ENCODE results near the gene NUTM2B.
"Not testable (repeated sequence)": the region's sequence is repeated elsewhere in the genome, so short reads cannot be mapped to it uniquely, and the experiment has no call there.

The NUTM2B gene, protein sequence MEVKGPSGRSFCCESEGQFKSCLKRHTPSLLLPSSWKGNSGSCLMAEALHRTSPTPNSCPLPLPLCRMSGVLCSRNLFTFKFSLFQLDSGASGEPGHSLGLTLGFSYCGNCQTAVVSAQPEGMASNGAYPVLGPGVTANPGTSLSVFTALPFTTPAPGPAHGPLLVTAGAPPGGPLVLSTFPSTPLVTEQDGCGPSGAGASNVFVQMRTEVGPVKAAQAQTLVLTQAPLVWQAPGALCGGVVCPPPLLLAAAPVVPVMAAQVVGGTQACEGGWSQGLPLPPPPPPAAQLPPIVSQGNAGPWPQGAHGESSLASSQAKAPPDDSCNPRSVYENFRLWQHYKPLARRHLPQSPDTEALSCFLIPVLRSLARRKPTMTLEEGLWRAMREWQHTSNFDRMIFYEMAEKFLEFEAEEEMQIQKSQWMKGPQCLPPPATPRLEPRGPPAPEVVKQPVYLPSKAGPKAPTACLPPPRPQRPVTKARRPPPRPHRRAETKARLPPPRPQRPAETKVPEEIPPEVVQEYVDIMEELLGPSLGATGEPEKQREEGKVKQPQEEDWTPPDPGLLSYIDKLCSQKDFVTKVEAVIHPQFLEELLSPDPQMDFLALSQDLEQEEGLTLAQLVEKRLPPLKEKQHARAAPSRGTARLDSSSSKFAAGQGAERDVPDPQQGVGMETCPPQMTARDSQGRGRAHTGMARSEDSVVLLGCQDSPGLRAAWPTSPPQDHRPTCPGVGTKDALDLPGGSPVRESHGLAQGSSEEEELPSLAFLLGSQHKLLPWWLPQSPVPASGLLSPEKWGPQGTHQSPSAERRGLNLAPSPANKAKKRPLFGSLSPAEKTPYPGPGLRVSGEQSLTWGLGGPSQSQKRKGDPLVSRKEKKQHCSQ

DNA sequence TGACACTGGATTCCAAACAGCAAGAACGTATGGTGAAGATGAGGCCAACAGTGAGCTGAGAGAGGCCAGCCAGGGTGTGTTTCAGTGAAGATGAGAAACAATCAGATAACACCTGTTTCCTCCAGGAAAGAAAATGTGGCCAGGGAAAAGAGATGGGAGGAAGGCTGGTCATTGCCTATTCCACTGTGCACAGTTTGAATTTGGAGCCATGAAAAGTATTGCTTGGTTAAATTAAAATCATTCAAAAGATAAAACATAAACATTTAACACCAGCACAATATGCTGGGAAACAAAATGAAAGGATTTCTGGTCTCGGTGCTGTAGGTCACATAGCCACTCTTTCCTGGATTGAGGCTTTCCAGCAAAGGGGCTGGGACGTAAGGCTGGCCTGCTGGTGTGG is at the start of gene NUTM2B:
TSS of gene NUTM2B (plus strand) at position 301 of the 400 bp plus-strand sequence. CDS start 383 bp downstream, outside the sequence.
- not testable (repeated sequence) for DNase-seq

DNA sequence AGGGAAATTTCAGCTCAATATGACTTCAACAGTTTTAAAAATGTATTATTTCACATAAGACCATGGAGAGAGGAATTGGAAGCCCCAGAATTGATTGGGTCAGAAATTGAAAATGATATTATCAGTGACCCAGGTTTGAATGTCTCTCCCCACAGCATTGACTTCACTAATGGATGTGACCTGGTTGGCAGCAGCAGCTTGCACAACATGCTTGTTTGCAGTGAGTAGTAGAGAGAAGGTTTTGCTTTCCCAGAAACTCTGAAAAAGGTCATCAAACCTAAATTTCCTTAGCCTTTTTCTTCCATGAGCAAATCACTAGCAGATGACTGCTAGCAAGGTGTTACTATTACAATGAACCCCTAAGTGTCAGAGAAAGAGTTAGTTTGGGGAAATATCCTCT is 39.7 kb upstream of the NUTM2B start:
- DNase-seq, result not testable (repeated sequence)

DNA sequence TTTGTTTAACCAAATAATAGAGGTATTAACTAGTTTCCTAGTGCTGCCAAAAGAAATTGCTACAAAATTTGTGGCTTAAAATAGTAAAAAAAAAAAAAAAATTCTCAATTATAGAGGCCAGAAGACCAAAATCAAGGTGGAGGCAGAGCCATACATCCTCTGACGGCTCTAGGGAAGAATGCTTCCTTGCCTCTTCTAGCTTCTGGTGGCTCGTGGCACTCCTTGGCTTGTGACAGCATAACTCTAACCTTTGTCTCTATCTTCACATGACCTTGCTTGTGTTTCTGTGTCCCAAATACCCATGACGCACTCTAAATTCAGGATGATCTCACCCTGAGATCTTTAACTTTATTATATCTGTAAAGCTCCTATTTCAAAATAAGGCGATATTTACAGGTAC is 38.3 kb upstream of the NUTM2B start:
- DNase-seq, result not testable (repeated sequence)

DNA sequence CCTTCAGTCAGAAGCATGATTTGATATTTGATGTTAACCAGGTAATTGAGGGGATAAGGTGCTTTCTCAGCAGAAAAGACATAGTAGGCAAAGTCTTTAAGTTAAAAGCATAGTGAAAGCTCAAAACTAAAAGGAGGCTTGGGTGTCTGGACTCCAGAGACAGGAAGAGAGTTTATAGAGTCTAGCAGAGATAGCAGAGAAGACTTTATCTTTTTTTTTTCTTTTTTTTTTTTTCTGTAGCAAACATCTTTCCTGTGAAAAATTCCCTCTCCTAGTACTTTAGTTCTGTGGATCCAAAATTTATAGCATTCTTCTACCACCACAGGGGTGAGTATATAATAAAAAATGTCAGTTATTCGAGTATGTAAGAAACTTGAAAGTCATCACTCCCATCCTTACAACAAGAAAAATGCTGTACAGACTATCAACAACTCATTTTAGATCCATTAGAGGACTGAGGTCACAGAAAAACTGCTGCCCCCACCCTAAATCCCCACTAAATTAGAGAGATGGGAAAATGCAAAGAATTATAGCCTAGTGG is 33.7 kb upstream of the NUTM2B start:
- DNase-seq, result not testable (repeated sequence)

DNA sequence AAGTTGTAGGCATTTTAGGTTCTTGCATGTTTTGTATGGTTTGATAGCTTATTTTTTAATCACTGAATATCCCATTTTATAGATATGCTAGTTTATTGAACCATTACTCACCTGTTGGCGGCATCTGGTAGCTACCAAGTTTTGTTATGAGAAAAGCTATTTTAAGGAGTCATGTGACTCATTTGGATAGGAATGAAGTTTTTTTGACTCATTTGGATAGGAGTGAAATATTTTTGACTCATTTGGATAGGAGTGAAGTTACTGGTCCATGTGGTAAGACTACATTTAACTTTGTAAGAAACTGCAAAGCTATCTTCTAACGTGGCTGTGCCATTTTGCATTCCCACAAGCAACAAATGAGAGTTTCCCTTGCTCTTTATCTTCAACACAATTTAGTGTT is 28.1 kb upstream of the NUTM2B start:
- DNase-seq, result not testable (repeated sequence)

DNA sequence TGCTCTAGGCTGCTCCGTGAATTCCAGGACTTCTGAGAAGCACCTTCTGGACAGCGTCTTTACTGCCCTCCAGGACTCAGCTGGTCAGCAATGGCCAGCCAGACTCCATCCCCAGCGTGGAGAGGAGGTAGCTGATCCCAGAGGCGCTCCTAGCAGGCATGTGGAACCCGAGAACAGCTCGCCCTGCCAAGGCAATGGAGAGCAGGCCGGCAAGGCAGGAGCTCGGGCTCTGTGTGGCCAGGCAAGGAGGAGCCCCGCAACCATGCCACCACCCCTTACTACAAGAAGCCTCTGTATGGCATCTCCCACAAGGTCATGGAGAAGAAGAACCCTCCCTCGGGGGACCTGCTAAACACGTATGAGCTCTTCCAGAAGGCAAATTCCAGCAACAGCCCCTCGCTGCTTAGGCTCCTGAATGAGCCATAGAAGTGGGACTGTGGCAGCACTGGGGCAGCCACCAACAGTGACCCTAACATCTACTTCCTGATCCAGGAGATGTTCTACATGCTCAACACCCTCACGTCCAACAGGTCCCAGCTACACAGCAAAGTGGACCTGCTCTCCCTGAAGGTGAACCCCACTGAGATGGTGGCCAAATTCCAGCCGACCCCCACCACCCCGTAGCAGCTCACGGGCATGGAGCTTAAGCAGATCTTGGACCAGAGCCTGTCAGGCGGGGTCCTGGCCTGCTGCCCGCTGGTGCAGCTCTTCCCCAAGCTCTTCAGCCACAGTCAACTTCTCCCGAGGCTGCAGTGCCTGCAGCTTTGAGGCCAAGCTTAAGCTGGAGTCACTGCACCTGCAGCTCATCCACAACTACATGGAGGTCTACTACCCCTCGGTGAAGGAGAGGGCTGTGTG is 19.8 kb upstream of the NUTM2B start:
- not testable (repeated sequence) for DNase-seq

DNA sequence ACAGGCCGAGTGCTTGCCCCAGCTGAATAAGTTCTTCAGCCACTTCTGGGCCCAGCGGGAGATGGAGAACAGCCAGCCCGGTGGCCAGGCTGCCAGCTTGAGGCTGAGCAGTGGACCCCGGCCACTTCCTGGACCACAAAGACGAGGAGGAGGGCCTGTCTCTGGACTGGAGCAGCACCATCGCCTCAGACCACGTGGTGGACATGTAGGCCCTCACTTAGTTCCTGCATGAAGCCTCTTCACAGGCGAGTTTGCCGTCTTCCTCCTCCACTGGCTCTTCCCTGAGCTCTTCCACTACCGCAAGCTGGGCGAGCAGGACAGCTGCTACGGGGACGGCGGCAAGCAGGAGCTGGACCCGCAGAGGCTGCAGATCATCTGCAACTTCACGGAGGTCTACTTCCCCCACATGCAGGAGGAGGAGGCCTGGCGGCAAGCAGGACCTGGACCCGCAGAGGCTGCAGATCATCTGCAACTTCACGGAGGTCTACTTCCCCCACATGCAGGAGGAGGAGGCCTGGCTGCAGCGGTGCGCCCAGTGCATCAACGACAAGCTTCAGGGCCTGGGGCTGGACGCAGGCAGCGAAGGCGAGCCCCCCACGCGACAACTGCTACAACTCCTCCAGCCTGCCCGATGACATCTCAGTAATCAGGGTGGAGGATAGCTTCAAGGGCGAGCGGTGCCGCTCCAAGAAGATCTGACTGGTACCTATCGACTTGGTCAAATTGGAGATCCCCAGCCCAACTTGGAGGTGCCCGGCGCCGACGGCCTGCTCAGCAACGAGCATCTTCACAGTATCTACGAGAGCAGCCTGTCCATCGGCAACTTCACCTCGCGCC is 18.9 kb upstream of the NUTM2B start:
- not testable (repeated sequence) for DNase-seq

DNA sequence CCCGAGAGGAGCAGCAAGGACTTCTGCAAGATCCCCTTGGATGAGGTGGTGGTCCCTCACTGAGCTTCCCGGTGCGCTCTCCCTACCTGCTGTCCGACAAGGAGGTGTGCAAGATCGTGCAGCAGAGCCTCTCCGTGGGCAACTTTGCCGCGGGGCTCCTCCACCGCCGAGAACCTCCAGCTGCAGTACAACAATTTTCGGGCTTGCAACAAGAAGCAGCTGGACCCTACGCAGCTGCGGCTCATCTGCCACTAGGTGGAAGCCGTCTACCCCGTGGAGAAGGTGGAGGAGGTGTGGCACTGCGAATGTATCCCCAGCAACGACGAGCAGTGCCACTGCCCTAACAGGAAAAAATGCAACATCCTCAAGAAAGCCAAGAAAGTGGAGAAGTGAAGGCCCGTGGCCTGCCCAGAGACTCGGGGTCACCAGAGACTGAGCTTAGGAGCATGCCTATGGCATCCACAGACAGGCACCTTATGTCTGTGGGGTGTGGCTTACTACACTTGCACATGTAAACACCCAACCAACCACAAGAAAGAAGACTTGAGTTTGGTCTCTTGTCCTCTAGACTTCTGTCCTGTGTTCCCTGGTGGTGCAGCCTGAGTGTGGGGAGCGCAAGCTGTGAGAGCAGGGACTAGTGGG is 17.9 kb upstream of the NUTM2B start:
- DNase-seq, result not testable (repeated sequence)

DNA sequence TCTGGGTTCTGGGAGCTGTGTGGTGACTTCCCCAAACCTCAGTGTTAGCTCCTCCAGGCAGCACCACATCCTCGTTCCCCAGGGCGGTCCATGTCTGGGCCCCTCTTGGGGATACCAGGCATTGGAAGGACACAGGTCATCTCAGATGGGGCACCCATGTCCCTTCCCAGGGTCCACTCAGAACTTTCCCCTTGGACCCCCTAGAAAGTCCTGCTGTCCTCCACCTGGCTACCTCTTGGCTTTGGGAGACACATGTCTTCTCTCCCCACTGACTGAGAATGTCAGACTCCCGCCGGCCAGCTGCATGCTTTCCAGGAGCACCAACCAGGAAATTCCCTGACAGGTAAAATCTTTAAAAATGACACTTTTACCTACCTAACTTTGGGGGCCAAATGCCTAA is 16.4 kb upstream of the NUTM2B start:
- not testable (repeated sequence) for DNase-seq

DNA sequence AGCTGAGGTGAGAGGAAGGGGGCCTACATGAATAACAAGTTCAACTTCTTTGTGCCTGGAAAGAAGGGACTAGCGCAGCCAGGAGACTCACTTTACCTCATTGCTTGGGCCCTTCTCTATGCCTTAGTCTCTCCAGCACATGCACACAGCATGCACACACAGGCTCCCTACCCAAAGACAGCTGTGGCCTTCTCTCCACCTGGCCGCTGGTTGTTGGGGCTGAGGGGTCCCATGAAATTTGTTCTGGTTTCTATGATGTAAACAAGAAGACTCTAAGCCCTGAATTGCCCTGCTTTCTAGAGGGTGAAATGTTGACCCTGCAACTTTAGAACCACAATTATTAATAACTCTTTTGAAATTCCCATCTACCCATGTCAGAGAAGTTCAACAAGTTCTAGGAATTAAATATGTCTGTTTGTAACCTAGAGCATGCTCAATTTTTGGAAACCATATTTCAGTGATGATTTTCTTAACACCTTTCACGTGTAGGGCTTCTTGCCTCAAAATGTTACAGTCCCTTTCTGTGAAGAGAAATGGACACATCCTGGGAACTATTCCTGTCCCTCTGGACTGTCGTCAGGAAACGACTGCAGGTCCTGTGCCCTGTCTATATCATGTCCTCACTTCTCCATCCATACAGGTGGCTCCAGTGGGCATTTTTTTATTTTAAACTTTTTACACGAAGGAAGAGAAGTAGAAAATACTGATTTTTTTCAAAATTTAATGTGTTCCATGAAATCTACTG is 15.4 kb upstream of the NUTM2B start:
- DNase-seq, result not testable (repeated sequence)

DNA sequence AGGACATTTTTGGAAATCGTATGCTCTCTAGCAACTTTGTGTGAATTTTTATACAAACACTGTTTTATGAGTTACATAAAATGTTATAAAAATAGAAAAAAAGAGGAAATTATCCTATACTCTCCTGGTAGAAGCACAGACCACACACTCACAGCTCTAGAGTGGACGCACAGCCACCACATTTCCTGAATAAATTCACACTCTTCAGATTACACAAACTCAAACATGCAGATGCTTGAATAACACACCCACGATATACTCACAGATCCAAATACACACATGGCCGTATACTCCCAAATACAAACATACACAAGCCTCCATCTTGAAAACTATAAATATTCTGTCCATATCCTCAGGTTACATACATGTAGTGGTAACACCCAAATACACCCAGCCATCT is 14.2 kb upstream of the NUTM2B start:
- DNase-seq, result not testable (repeated sequence)

DNA sequence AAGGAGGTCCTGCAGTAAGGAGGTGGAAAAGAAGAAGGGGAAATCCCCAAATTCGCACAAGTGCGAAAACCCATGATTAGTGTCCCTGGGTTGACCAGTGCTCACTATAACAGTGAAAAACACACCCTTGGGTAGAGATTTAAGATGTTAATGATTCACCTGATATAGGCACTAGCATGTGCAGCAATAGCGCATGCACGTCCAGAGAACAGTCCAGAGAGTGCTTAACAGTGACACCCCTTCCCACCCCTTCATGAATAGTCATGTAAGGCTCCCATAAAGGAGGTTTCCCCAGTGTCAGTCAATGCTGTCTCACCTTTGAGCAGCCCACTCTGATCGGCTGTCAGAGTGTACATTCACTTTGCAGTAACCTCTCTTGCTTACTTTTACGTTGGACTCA is 6.4 kb upstream of the NUTM2B start:
- DNase-seq, result not testable (repeated sequence)

DNA sequence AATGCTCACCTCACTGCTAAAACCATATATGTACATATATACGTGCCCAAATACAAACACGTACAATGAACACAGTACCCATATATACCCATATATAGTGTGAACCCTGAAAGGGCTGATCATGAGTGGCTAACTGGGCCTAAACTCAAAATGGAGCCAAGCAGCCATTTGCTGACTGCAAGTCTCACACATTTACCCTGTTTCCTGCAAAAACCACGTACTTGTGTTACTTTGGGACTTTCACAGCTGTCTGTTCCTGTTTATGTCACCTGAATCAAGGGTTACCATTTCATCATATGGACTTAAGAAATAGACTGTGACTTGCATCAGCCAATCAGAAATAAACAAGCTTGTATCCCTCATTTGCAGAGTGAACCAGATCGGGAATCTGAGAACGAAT is 5.9 kb upstream of the NUTM2B start:
- DNase-seq, result not testable (repeated sequence)

DNA sequence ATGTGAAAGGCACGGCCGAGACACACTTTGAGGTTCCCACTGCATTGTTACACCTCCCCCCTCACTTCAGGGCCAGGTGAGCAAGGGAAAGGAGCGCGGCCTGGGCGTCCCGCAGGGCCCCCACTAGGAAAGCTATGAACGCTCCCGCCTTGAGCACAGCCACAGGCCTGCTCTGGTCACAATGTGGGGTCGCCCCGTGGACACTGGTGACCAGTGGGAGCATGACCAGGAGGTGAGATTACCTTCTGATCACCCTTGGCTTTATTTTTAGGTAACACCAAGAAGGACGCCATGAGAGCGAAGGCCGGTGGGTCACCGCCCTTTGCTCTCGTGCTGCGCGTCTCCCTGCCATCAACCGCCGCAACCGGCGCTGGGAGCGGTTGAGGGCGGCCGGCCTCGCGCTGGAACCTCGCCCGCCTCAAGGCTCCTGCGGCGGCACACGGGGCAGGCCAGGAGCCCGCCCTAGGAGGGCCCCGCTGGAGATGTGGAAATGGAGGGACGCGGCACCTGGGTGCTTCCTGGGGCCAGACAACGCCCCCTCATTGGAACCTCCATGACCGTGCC is 2.6 kb upstream of the NUTM2B start:
- DNase-seq, result not testable (repeated sequence)

DNA sequence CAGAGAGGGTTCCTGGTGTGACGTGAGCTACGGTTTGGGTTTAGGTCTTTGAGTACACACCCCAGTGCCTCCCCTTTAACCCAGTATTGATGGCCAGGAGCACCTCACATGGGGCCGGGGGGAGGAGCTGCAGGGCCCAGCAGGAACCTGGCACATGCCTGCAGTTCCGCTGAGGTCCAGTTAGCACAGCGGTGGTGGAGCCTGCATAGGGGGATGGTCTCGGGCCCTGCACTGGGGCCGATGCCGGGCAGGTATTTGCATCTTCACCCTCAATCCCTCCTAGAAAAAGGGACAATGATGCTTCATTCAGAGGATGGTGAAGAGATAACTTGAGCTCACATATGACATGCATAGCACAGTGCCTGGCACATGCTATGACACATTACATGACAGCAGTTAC is 4.0 kb downstream of the NUTM2B start:
- not testable (repeated sequence) for DNase-seq

DNA sequence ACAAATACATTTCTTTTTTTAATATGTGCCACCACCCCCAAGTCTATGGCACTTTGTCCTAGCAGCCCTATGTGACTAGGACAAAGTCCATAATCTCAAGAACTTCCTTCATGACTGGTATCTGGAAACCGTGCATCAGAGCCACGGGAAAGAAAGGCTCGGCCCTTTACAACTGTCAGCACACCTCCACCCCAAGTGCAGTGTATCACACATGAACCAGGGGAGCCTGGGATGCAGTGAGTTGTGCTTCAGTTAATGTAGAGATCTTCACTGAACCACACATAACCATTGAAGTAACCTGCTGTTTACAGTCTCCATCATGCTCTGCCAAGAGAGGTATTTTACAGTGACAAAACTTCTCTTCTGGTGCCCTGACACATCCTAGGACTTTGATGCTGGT is 11.9 kb downstream of the NUTM2B start:
- not testable (repeated sequence) for DNase-seq

DNA sequence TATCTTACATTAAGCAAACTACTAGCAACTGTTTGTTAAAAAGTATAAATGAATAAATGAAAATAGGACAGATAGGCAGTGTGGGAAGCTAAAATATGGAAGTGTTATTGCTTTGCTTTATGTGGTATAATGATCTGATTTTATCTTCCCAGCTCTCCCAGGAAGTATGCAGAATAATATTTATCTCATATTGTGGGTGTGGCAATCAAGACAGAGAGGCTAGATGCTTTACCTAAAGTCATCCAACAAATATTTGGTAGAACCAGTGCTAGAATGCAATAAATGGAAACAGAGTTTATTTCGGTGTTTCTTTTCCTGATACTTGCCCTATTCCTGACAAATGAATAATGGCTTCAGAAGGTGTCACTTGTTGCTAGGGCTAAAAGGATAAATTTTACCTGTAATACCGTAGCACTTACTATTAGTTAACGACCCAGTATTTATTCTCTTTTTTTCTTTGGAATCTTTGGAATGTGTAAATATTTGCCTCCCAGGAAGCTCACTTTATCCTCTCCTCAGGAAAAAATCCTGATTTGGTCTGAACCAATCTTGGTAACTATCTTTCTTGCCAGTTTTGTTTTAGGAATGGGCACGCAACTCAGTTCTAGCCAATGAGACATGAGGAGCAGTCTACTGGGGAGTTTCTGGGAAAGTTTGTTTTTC is 14.0 kb downstream of the NUTM2B start:
- DNase-seq, result not testable (repeated sequence)

DNA sequence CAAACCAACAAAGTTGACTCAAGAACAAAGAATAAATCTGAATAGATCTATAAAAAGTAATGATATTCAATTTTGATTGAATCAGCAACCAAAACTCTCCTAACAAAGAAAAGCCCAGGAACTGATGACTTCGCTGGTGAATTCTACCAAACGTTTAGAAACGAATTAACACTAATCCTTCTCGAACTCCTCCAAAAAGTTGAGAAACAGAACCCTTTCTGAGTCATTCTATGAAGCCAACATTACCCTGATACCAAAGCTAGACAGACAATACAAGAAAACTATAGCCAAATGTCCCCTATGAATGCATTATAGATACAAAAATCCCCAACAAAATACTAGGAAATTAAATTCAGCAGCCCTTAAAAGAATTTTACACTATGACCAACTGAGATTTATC is 17.0 kb downstream of the NUTM2B start:
- DNase-seq, result not testable (repeated sequence)

DNA sequence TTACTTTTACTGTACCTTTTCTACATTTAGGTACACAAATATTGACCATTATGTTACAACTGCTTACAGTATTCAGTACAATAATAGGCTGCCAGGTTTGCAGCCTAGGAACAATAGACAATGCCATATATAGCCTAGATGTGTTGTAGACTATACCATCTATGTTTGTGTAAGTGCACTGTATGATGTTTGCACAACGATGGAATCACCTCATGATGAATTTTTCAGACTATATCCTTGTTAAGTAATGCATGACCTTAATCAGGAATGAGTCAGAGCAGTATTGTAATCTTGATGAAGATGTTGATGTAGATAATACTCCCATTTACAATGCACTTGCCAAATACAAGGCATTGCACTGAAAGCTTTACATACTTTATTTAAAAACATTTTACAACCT is 23.6 kb downstream of the NUTM2B start:
- not testable (repeated sequence) for DNase-seq
